H9 (cell line): ENCODE data around the gene TMEM221. TPM values are rescaled to one million over a fixed set of nuclear protein-coding genes. Genes with fewer than 3 reads are reported as not detected.

Experiments used
- DNase-seq: peaks from one replicate; pipeline ENCODE4 v3.0.0-alpha.2; 2017
- H2AFZ ChIP-seq: one replicate; pipeline ENCODE4 v1.6.1; 2013; ENCODE audit warnings: mild to moderate bottlenecking, low read length, control low read depth, moderate library complexity
- H2AK5ac ChIP-seq: 2 replicates; pipeline ENCODE4 v1.6.1; 2013; ENCODE audit warnings: low read length, control low read depth, mixed read lengths; ENCODE audit not compliant: insufficient read length
- H2BK120ac ChIP-seq: one replicate; pipeline ENCODE4 v1.6.1; 2013; ENCODE audit warnings: low read depth, mild to moderate bottlenecking, low read length, control low read depth, inconsistent platforms; ENCODE audit not compliant: poor library complexity, severe bottlenecking
- H2BK12ac ChIP-seq: 2 replicates; pipeline ENCODE4 v1.6.1; 2013; ENCODE audit warnings: low read length, control low read depth, mixed read lengths, low read depth; ENCODE audit not compliant: insufficient read length
- H2BK15ac ChIP-seq: 2 replicates; pipeline ENCODE4 v1.6.1; 2013; ENCODE audit warnings: low read depth, low read length, control low read depth
- H2BK20ac ChIP-seq: one replicate; pipeline ENCODE4 v1.6.1; 2013; ENCODE audit warnings: low read depth, mild to moderate bottlenecking, low read length, control low read depth, inconsistent platforms; ENCODE audit not compliant: poor library complexity, severe bottlenecking
- H2BK5ac ChIP-seq: 2 replicates; pipeline ENCODE4 v1.6.1; 2013; ENCODE audit warnings: low read length, control low read depth, mixed read lengths; ENCODE audit not compliant: insufficient read length
- H3K14ac ChIP-seq: 2 replicates; pipeline ENCODE4 v1.6.1; 2013; ENCODE audit warnings: low read length, control low read depth; ENCODE audit not compliant: insufficient read depth
- H3K18ac ChIP-seq: 2 replicates; pipeline ENCODE4 v1.6.1; 2013; ENCODE audit warnings: low read depth, mild to moderate bottlenecking, mixed read lengths, low read length, control low read depth; ENCODE audit not compliant: insufficient read length
- H3K23ac ChIP-seq: 2 replicates; pipeline ENCODE4 v1.6.1; 2013; ENCODE audit warnings: low read length, control low read depth, mixed read lengths, low read depth; ENCODE audit not compliant: insufficient read length
- H3K23me2 ChIP-seq: 2 replicates; pipeline ENCODE4 v1.6.1; 2013; ENCODE audit warnings: low read depth, mild to moderate bottlenecking, mixed read lengths, low read length, control low read depth; ENCODE audit not compliant: insufficient read length, poor library complexity, severe bottlenecking
- H3K27ac ChIP-seq: 2 replicates; pipeline ENCODE4 v1.5.1; 2013; ENCODE audit warnings: low read length, control low read depth, mixed read lengths, low read depth; ENCODE audit not compliant: insufficient read length
- H3K27me3 ChIP-seq: 2 replicates; pipeline ENCODE4 v1.6.1; 2013; ENCODE audit warnings: low read length, control low read depth, inconsistent platforms; ENCODE audit not compliant: insufficient read depth
- H3K4ac ChIP-seq: 2 replicates; pipeline ENCODE4 v1.6.1; 2013; ENCODE audit warnings: low read depth, mild to moderate bottlenecking, control low read depth, inconsistent platforms, low read length, moderate library complexity
- H3K4me1 ChIP-seq: 2 replicates; pipeline ENCODE4 v1.6.1; 2013; ENCODE audit warnings: low read length, control low read depth, inconsistent platforms; ENCODE audit not compliant: insufficient read depth
- H3K4me2 ChIP-seq: 2 replicates; pipeline ENCODE4 v1.6.1; 2013; ENCODE audit warnings: low read length, control low read depth, mixed read lengths; ENCODE audit not compliant: insufficient read length, insufficient read depth
- H3K56ac ChIP-seq: 2 replicates; pipeline ENCODE4 v1.6.1; 2013; ENCODE audit warnings: low read depth, mild to moderate bottlenecking, mixed read lengths, low read length, control low read depth; ENCODE audit not compliant: insufficient read length
- H3K79me1 ChIP-seq: 2 replicates; pipeline ENCODE4 v1.6.1; 2013; ENCODE audit warnings: low read depth, mild to moderate bottlenecking, moderate library complexity, low read length, control low read depth, inconsistent platforms; ENCODE audit not compliant: insufficient read depth, poor library complexity, severe bottlenecking
- H3K79me2 ChIP-seq: 2 replicates; pipeline ENCODE4 v1.6.1; 2013; ENCODE audit warnings: low read length, control low read depth, inconsistent platforms; ENCODE audit not compliant: insufficient read depth
- H3K9ac ChIP-seq: 2 replicates; pipeline ENCODE4 v1.6.1; 2013; ENCODE audit warnings: low read length, control low read depth, mixed read lengths; ENCODE audit not compliant: insufficient read length; ENCODE audit errors: extremely low read depth
- H3K9me3 ChIP-seq: one replicate; pipeline ENCODE4 v1.6.1; 2013; ENCODE audit warnings: low read depth, low read length, inconsistent platforms; ENCODE audit not compliant: control insufficient read depth
- H3T11ph ChIP-seq: one replicate; pipeline ENCODE4 v1.6.1; 2013; ENCODE audit warnings: mild to moderate bottlenecking, low read length, control low read depth, inconsistent platforms
- H4K20me1 ChIP-seq: one replicate; pipeline ENCODE4 v1.6.1; 2013; ENCODE audit not compliant: control insufficient read depth, insufficient read length, insufficient read depth
- H4K5ac ChIP-seq: 2 replicates; pipeline ENCODE4 v1.6.1; 2013; ENCODE audit warnings: low read depth, mild to moderate bottlenecking, mixed read lengths, low read length, control low read depth; ENCODE audit not compliant: insufficient read length
- H4K8ac ChIP-seq: replicated peaks from 2 replicates; pipeline ENCODE4 v1.6.1; 2013; ENCODE audit warnings: low read length, control low read depth, mixed read lengths, low read depth; ENCODE audit not compliant: insufficient read length
- H4K91ac ChIP-seq: 2 replicates; pipeline ENCODE4 v1.6.1; 2013; ENCODE audit warnings: low read depth, mild to moderate bottlenecking, moderate library complexity, mixed read lengths, low read length, control low read depth; ENCODE audit not compliant: insufficient read length
- H3K27ac Mint-ChIP-seq, 3 experiments: 2 replicates in 2 of 3; 3 replicates in 1 of 3; pipeline ENCODE4 v1.8.0; 2020 to 2021; ENCODE audit warnings: mixed read lengths in 3 of 3, mild to moderate bottlenecking in 1 of 3, moderate library complexity in 1 of 3
- H3K27me3 Mint-ChIP-seq: 2 replicates; pipeline ENCODE4 v1.8.0; 2021; ENCODE audit warnings: low read depth, mild to moderate bottlenecking, moderate library complexity, mixed read lengths
- H3K36me3 Mint-ChIP-seq, 3 experiments: 2 replicates in 2 of 3; 3 replicates in 1 of 3; pipeline ENCODE4 v1.8.0; 2020 to 2021; ENCODE audit warnings: low read depth in 3 of 3, mixed read lengths in 3 of 3; ENCODE audit not compliant: insufficient read depth in 1 of 3
- H3K4me1 Mint-ChIP-seq, 2 experiments: 2 replicates each; pipeline ENCODE4 v1.8.0; 2020; ENCODE audit warnings: mixed read lengths in 2 of 2
- H3K4me3 Mint-ChIP-seq, 2 experiments: 2 replicates in 1 of 2; 3 replicates in 1 of 2; pipeline ENCODE4 v1.8.0; 2020 to 2021; ENCODE audit warnings: mild to moderate bottlenecking in 2 of 2, mixed read lengths in 2 of 2, moderate library complexity in 1 of 2
- H3K9me3 Mint-ChIP-seq, 2 experiments: 2 replicates in 1 of 2; 3 replicates in 1 of 2; pipeline ENCODE4 v1.8.0; 2020; ENCODE audit warnings: mild to moderate bottlenecking in 2 of 2, mixed read lengths in 2 of 2, moderate library complexity in 1 of 2
- WGBS: extraction: QIAGEN DNeasy Blood & Tissue Kit; methylation state at CpG from one replicate; pipeline ENCODE4 v1.1.7; 2013; ENCODE audit warnings: missing lambda C conversion rate, low lambda C conversion rate, mixed read lengths; ENCODE audit not compliant: insufficient read length; ENCODE audit errors: extremely low coverage; 5-methylcytosine and 5-hydroxymethylcytosine counted together
- total RNA-seq: library from RNA; stranded (reverse); gene quantifications from 2 replicates; pipeline ENCODE4 v1.2.1, GENCODE V29; 2021
- TF ChIP-seq, protein P1 (sequence below): fragments of 200-600 bp; sonication (generic); conservative IDR thresholded peaks from 3 replicates; pipeline ENCODE4 v1.8.0; 2021; ENCODE audit warnings: antibody characterized with exemption, mild to moderate bottlenecking

The TMEM221 gene
- total RNA-seq, 1 experiment from 2014 or later, result 1.4 TPM

GRCh38 chr19:17406046-17406886 is 42.2 kb downstream of the TMEM221 start:
- Histone ChIP-seq H2BK20ac (no peak overlapping the region), H3K9ac (no peak overlapping the region), H2BK15ac (no peak overlapping the region), H3T11ph (no peak overlapping the region), H3K23me2 (peaks cover 15% of the 10 kb centered on the region), H3K9me3 (no peaks in the 10 kb centered on the region), H3K18ac (no peak overlapping the region), H3K56ac (no peak overlapping the region), H3K4me1 (peaks cover 7% of the 10 kb centered on the region; the same call in 1 of the 2 replicates), H3K79me1 (no peaks in the 10 kb centered on the region), H2AK5ac (no peak overlapping the region), H3K4me2 (peak overlapping the region; percentile 61), H3K79me2 (no peaks in the 10 kb centered on the region; the same call in 1 of the 2 replicates), H3K27ac (no peak overlapping the region), H2AFZ (no peak overlapping the region), H3K27me3 (no peaks in the 10 kb centered on the region), H4K91ac (no peak overlapping the region), H4K20me1 (no peaks in the 10 kb centered on the region), H4K8ac (no peak overlapping the region), H2BK120ac (no peak overlapping the region), H2BK12ac (no peak overlapping the region), H2BK5ac (no peak overlapping the region), H4K5ac (no peak overlapping the region), H3K14ac (no peak overlapping the region), H3K4ac (no peak overlapping the region), H3K23ac (no peak overlapping the region)
- H3K36me3 Mint-ChIP-seq, result peaks cover 5 to 22% (median 14%) of the 10 kb centered on the region in 3 experiments; a peak in 6 of 7 replicates
- TF ChIP-seq, protein P1, sequence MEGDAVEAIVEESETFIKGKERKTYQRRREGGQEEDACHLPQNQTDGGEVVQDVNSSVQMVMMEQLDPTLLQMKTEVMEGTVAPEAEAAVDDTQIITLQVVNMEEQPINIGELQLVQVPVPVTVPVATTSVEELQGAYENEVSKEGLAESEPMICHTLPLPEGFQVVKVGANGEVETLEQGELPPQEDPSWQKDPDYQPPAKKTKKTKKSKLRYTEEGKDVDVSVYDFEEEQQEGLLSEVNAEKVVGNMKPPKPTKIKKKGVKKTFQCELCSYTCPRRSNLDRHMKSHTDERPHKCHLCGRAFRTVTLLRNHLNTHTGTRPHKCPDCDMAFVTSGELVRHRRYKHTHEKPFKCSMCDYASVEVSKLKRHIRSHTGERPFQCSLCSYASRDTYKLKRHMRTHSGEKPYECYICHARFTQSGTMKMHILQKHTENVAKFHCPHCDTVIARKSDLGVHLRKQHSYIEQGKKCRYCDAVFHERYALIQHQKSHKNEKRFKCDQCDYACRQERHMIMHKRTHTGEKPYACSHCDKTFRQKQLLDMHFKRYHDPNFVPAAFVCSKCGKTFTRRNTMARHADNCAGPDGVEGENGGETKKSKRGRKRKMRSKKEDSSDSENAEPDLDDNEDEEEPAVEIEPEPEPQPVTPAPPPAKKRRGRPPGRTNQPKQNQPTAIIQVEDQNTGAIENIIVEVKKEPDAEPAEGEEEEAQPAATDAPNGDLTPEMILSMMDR, result no peak
- no CpG with 5 or more reads among the region's 10 CpGs for WGBS
- no peaks in the 10 kb centered on the region for H3K27me3 Mint-ChIP-seq
- DNase-seq, result peak; percentile 49
- H3K4me3 Mint-ChIP-seq, result peak overlapping the region in 1 of 2 experiments; percentile 94; a peak in 3 of 5 replicates
- H3K9me3 Mint-ChIP-seq, result no peaks in the 10 kb centered on the region
- peak overlapping the region in 2 of 3 experiments; percentile 93 to 94; a peak in 5 of 7 replicates for H3K27ac Mint-ChIP-seq
- peaks cover 31 to 39% of the 10 kb centered on the region in 2 experiments for H3K4me1 Mint-ChIP-seq
